WTC11 (cell line): Measurements from ENCODE around the gene SUPT5H. TPM values are rescaled to one million over a fixed set of nuclear protein-coding genes. Genes with fewer than 3 reads are reported as not detected.

ENCODE experiments used
- ATAC-seq: fragments of 200-7000 bp; cut with Tn5 transposase; 2 replicates; pipeline ENCODE4 v1.10.0; 2021; ENCODE audit warnings: mild to moderate bottlenecking, moderate library complexity
- CTCF ChIA-PET: fragments of 300-600 bp; sonication (Branson Sonifier 250); formaldehyde crosslinking; loops from one replicate; lab custom pipeline; 2021; ENCODE audit warnings: antibody characterized with exemption; lab: Charles Lee
- POLR2A ChIA-PET: fragments of 350-600 bp; sonication (Branson Sonifier 250); formaldehyde crosslinking; loops from one replicate; lab custom pipeline; 2021; ENCODE audit warnings: antibody characterized with exemption; lab: Charles Lee
- DNase-seq: peaks from one replicate; pipeline ENCODE4 v3.0.0; 2021; ENCODE audit warnings: low spot score
- H3K27ac Mint-ChIP-seq: 2 replicates; pipeline ENCODE4 v1.8.0; 2021; ENCODE audit warnings: mixed read lengths
- H3K27me3 Mint-ChIP-seq: 2 replicates; pipeline ENCODE4 v1.8.0; 2021; ENCODE audit warnings: low read depth, mild to moderate bottlenecking, moderate library complexity, mixed read lengths
- H3K36me3 Mint-ChIP-seq: 2 replicates; pipeline ENCODE4 v1.8.0; 2021; ENCODE audit warnings: mixed read lengths
- H3K4me1 Mint-ChIP-seq: 2 replicates; pipeline ENCODE4 v1.8.0; 2022; ENCODE audit warnings: mixed read lengths
- H3K4me3 Mint-ChIP-seq: 2 replicates; pipeline ENCODE4 v1.8.0; 2021; ENCODE audit warnings: mild to moderate bottlenecking, moderate library complexity, mixed read lengths
- H3K9me3 Mint-ChIP-seq: 2 replicates; pipeline ENCODE4 v1.8.0; 2021; ENCODE audit warnings: mixed read lengths
- E2F1 ChIP-seq: sonication (generic); formaldehyde crosslinking; IDR thresholded peaks from 2 replicates; pipeline ENCODE4 v1.8.0; 2022; ENCODE audit warnings: mild to moderate bottlenecking, missing genetic modification reagents
- FOXK1 ChIP-seq: sonication (generic); formaldehyde crosslinking; IDR thresholded peaks from 2 replicates; pipeline ENCODE4 v1.8.0; 2022; ENCODE audit warnings: mild to moderate bottlenecking, moderate library complexity, missing genetic modification reagents
- FOXP1 ChIP-seq: sonication (generic); formaldehyde crosslinking; IDR thresholded peaks from 2 replicates; pipeline ENCODE4 v1.8.0; 2022; ENCODE audit warnings: missing genetic modification reagents, mild to moderate bottlenecking, moderate library complexity, borderline replicate concordance
- GRHL2 ChIP-seq: fragments of 250-450 bp; sonication (Bioruptor Pico); IDR thresholded peaks from 2 replicates; pipeline ENCODE4 v1.8.0; 2022; ENCODE audit warnings: mild to moderate bottlenecking, moderate library complexity; ENCODE audit not compliant: insufficient replicate concordance, severe bottlenecking
- IRF2 ChIP-seq: sonication (generic); formaldehyde crosslinking; IDR thresholded peaks from 2 replicates; pipeline ENCODE4 v1.8.0; 2022; ENCODE audit warnings: low read depth, missing genetic modification reagents, borderline replicate concordance
- NFATC4 ChIP-seq: fragments of 250-450 bp; sonication (Bioruptor Pico); IDR thresholded peaks from 2 replicates; pipeline ENCODE4 v1.9.0; 2021; ENCODE audit warnings: mild to moderate bottlenecking
- OVOL2 ChIP-seq: fragments of 250-450 bp; sonication (Bioruptor Pico); IDR thresholded peaks from 2 replicates; pipeline ENCODE4 v1.9.0; 2021; ENCODE audit warnings: mild to moderate bottlenecking, borderline replicate concordance
- RORB ChIP-seq: fragments of 250-450 bp; sonication (Bioruptor Pico); IDR thresholded peaks from 2 replicates; pipeline ENCODE4 v1.9.0; 2021; ENCODE audit warnings: mild to moderate bottlenecking
- SMAD3 ChIP-seq: sonication (generic); formaldehyde crosslinking; IDR thresholded peaks from 2 replicates; pipeline ENCODE4 v1.8.0; 2022; ENCODE audit warnings: missing genetic modification reagents, mild to moderate bottlenecking, borderline replicate concordance
- SP1 ChIP-seq: sonication (generic); formaldehyde crosslinking; conservative IDR thresholded peaks from 2 replicates; pipeline ENCODE4 v1.8.1; 2022; ENCODE audit warnings: missing genetic modification reagents
- STAT6 ChIP-seq: sonication (generic); formaldehyde crosslinking; conservative IDR thresholded peaks from 2 replicates; pipeline ENCODE4 v1.8.1; 2023; ENCODE audit warnings: mild to moderate bottlenecking, low read depth, missing genetic modification reagents, moderate library complexity
- TEAD1 ChIP-seq: sonication (generic); formaldehyde crosslinking; IDR thresholded peaks from 2 replicates; pipeline ENCODE4 v1.8.0; 2022; ENCODE audit warnings: mild to moderate bottlenecking, missing genetic modification reagents
- USF2 ChIP-seq: sonication (generic); formaldehyde crosslinking; IDR thresholded peaks from 2 replicates; pipeline ENCODE4 v1.8.1; 2023; ENCODE audit warnings: mild to moderate bottlenecking, missing genetic modification reagents, moderate library complexity
- ZNF219 ChIP-seq: sonication (generic); formaldehyde crosslinking; IDR thresholded peaks from 2 replicates; pipeline ENCODE4 v1.8.0; 2023; ENCODE audit warnings: missing genetic modification reagents, mild to moderate bottlenecking, borderline replicate concordance
- ZNF416 ChIP-seq: fragments of 250-450 bp; sonication (Bioruptor Pico); IDR thresholded peaks from 2 replicates; pipeline ENCODE4 v1.9.0; 2021; ENCODE audit warnings: mild to moderate bottlenecking, inconsistent platforms
- ZNF423 ChIP-seq: fragments of 250-450 bp; sonication (Bioruptor Pico); IDR thresholded peaks from 2 replicates; pipeline ENCODE4 v2.1.2; 2022; ENCODE audit warnings: mild to moderate bottlenecking, moderate library complexity
- ZNF532 ChIP-seq: fragments of 250-450 bp; sonication (Bioruptor Pico); IDR thresholded peaks from 2 replicates; pipeline ENCODE4 v1.9.0; 2021; ENCODE audit warnings: mild to moderate bottlenecking, borderline replicate concordance
- ZNF671 ChIP-seq: fragments of 250-450 bp; sonication (Bioruptor Pico); IDR thresholded peaks from 2 replicates; pipeline ENCODE4 v1.8.0; 2021; ENCODE audit warnings: mild to moderate bottlenecking
- total RNA-seq: library from RNA; stranded (reverse); gene quantifications from 3 replicates; pipeline ENCODE4 v1.2.3, GENCODE V29; 2021
- TF ChIP-seq, protein P1 (sequence below): fragments of 250-450 bp; sonication (Bioruptor Pico); IDR thresholded peaks from 2 replicates; pipeline ENCODE4 v1.8.0; 2021; ENCODE audit warnings: mild to moderate bottlenecking
- TF ChIP-seq, protein P2 (sequence below): sonication (generic); formaldehyde crosslinking; IDR thresholded peaks from 2 replicates; pipeline ENCODE4 v1.8.1; 2022; ENCODE audit warnings: missing genetic modification reagents, borderline replicate concordance
- TF ChIP-seq, protein P3 (sequence below): fragments of 200-600 bp; IDR thresholded peaks from 2 replicates; pipeline ENCODE4 v1.8.0; 2022; ENCODE audit warnings: antibody characterized with exemption
- TF ChIP-seq, protein P4 (sequence below): fragments of 250-450 bp; sonication (Bioruptor Pico); IDR thresholded peaks from 2 replicates; pipeline ENCODE4 v1.9.0; 2021; ENCODE audit warnings: moderate library complexity, mild to moderate bottlenecking, inconsistent platforms, borderline replicate concordance

SUPT5H gene
- total RNA-seq, 1 experiment from 2014 or later, result 135 TPM

DNA sequence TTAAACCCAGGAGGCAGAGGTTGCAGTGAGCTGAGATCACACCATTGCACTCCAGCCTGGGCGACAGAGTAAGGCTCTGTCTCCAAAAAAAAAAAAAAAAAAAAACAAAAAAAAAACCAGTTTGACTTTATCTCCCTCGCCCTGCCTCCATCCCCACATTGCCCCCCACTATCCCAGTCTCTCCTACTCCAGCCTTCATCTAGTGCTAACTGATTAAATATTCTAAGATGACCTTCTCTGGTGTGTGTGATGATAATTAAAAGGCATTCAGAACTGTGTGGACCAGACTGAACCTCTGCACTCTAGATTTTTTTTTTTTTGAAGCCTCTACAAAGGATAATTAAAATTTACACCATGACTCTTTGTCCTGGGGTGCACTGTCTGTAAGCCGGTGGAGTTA is 47.4 kb downstream of the SUPT5H start (continued):
- TF ChIP-seq, protein P1, sequence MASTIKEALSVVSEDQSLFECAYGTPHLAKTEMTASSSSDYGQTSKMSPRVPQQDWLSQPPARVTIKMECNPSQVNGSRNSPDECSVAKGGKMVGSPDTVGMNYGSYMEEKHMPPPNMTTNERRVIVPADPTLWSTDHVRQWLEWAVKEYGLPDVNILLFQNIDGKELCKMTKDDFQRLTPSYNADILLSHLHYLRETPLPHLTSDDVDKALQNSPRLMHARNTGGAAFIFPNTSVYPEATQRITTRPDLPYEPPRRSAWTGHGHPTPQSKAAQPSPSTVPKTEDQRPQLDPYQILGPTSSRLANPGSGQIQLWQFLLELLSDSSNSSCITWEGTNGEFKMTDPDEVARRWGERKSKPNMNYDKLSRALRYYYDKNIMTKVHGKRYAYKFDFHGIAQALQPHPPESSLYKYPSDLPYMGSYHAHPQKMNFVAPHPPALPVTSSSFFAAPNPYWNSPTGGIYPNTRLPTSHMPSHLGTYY, result no peak
- no peak for TF ChIP-seq ZNF532 (CRISPR knock-in tag)
- TF ChIP-seq FOXP1 (CRISPR knock-in tag), result no peak

DNA sequence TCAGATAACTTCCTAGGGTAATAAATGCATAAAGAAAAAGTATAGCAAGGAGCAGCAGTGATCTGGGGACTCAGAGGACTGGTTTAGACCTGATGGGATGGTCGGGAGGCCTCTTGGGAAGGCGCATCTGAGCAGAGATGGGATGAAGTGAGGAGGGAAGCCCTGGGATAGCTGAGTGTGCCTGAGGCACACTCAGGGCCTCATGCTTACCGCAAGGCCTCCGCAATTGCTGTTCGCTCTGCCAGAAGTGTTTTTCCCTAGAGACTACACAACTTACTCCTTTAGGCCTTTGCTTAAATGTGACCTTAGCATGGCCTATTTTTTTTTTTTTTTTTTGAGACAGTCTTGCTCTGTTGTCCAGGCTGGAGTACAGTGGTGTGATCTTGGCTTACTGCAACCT is 49.3 kb downstream of the SUPT5H start:
- CTCF ChIA-PET, result interaction anchor here (1.2 kb wide), 1 partner anchor 20 kb away, joined by 4 read pairs; no protein-coding TSS in a partner anchor
- TF ChIP-seq ZNF416 (CRISPR knock-in tag) (no peak), ZNF423 (CRISPR knock-in tag) (no peak), OVOL2 (CRISPR knock-in tag) (no peak), SMAD3 (CRISPR knock-in tag) (no peak), IRF2 (no peak), GRHL2 (CRISPR knock-in tag) (no peak), RORB (CRISPR knock-in tag) (no peak), STAT6 (no peak), E2F1 (CRISPR knock-in tag) (no peak), FOXP1 (CRISPR knock-in tag) (no peak), TEAD1 (no peak), SP1 (CRISPR knock-in tag) (no peak), ZNF671 (CRISPR knock-in tag) (no peak), FOXK1 (CRISPR knock-in tag) (no peak), USF2 (no peak), ZNF219 (CRISPR knock-in tag) (no peak), NFATC4 (CRISPR knock-in tag) (no peak)
- TF ChIP-seq, protein P2, sequence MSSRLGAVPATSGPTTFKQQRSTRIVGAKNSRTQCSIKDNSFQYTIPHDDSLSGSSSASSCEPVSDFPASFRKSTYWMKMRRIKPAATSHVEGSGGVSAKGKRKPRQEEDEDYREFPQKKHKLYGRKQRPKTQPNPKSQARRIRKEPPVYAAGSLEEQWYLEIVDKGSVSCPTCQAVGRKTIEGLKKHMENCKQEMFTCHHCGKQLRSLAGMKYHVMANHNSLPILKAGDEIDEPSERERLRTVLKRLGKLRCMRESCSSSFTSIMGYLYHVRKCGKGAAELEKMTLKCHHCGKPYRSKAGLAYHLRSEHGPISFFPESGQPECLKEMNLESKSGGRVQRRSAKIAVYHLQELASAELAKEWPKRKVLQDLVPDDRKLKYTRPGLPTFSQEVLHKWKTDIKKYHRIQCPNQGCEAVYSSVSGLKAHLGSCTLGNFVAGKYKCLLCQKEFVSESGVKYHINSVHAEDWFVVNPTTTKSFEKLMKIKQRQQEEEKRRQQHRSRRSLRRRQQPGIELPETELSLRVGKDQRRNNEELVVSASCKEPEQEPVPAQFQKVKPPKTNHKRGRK (CRISPR knock-in tag), result no peak
- TF ChIP-seq, protein P3, sequence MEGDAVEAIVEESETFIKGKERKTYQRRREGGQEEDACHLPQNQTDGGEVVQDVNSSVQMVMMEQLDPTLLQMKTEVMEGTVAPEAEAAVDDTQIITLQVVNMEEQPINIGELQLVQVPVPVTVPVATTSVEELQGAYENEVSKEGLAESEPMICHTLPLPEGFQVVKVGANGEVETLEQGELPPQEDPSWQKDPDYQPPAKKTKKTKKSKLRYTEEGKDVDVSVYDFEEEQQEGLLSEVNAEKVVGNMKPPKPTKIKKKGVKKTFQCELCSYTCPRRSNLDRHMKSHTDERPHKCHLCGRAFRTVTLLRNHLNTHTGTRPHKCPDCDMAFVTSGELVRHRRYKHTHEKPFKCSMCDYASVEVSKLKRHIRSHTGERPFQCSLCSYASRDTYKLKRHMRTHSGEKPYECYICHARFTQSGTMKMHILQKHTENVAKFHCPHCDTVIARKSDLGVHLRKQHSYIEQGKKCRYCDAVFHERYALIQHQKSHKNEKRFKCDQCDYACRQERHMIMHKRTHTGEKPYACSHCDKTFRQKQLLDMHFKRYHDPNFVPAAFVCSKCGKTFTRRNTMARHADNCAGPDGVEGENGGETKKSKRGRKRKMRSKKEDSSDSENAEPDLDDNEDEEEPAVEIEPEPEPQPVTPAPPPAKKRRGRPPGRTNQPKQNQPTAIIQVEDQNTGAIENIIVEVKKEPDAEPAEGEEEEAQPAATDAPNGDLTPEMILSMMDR, result no peak
- TF ChIP-seq, protein P4, sequence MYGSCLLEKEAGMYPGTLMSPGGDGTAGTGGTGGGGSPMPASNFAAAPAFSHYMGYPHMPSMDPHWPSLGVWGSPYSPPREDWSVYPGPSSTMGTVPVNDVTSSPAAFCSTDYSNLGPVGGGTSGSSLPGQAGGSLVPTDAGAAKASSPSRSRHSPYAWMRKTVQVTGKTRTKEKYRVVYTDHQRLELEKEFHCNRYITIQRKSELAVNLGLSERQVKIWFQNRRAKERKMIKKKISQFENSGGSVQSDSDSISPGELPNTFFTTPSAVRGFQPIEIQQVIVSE (CRISPR knock-in tag), result no peak
- H3K4me1 Mint-ChIP-seq, result peaks cover 36% of the 10 kb centered on the region
- H3K9me3 Mint-ChIP-seq, result no peaks in the 10 kb centered on the region
- H3K27ac Mint-ChIP-seq, result peak overlapping the region; percentile 89
- peaks cover 17% of the 10 kb centered on the region for H3K27me3 Mint-ChIP-seq
- no peak overlapping the region for H3K4me3 Mint-ChIP-seq
- DNase-seq (no peak), ATAC-seq (no peak)
- POLR2A ChIA-PET, result no interaction called here
- peaks cover 5% of the 10 kb centered on the region for H3K36me3 Mint-ChIP-seq
